NT2/D1 (cell line): ENCODE measurements around the gene REV3L.
"Not testable (repeated sequence)": the region's sequence is repeated elsewhere in the genome, so short reads cannot be mapped to it uniquely, and the experiment has no call there.

Experiments
- YY1 ChIP-seq: IDR thresholded peaks from 2 replicates; pipeline ENCODE4 v1.6.1; 2011; ENCODE audit not compliant: insufficient read length, insufficient read depth
- ZNF274 ChIP-seq: IDR thresholded peaks from 2 replicates; pipeline ENCODE4 v1.6.1; 2011; ENCODE audit warnings: mild to moderate bottlenecking, low read depth, low read length

- TF ChIP-seq ZNF274, YY1: not testable (repeated sequence)
These were observed 22.5 kb upstream of the REV3L start for GRCh38 chr6:111505498-111505897.
